NCI-H2171 treated with DMSO at 0.1 percent for 48 hours (cell line): ENCODE measurements around the gene PDZRN4.
"Not testable (repeated sequence)": the region's sequence is repeated elsewhere in the genome, so short reads cannot be mapped to it uniquely, and the experiment has no call there.

Experiments
- DNase-seq: peaks from one replicate; lab custom pipeline; 2025; lab: John Stamatoyannopoulos, UW

The PDZRN4 gene

GRCh38 chr12:41511247-41511646, 323.1 kb downstream of the PDZRN4 start:
- no peak for DNase-seq

- no peak for DNase-seq
Measured at GRCh38 chr12:41512497-41512896, 324.4 kb downstream of the PDZRN4 start.

- no peak for DNase-seq
Measured at GRCh38 chr12:41514021-41514777, 326.1 kb downstream of the PDZRN4 start.

DNA sequence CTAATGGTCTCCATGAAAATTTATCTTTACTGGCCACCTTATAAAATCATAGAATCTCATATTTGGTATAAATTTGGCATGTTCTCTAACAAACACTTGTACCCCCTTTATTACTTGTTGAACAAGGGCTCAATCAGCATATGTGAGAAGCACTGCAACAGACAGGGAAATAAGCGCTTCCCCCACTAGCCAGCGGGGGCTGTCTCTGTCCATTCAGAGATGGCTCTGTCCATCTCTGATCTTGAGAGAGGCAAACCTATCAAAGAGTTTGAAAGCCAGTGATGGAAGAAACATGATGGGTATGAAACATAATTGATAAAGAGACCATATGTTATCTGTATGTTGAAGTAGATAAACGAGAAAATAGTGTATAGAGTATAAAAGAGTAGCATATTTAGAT, 326.8 kb downstream of the PDZRN4 start:
- no peak for DNase-seq

DNA sequence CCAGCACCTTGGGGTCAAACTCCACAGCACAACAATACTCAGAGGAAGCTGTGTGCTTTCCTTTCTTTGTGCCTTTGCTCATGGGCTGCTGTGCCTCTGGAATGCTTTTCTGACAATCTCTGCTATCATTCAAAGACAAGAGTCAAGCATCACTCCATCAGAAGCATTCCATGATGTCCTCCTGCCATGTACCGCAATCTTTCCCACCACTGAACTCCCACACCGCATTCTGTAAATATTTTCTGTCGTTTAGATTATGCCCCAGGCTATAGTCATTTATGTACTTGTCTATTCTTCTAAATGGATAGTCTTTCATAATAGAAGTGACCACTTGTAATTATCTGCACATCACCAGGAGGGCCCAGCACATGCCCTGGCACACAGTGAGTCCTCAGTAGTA, 327.8 kb downstream of the PDZRN4 start:
- no peak for DNase-seq

GRCh38 chr12:41520869-41521268, 332.7 kb downstream of the PDZRN4 start:
- no peak for DNase-seq

DNA sequence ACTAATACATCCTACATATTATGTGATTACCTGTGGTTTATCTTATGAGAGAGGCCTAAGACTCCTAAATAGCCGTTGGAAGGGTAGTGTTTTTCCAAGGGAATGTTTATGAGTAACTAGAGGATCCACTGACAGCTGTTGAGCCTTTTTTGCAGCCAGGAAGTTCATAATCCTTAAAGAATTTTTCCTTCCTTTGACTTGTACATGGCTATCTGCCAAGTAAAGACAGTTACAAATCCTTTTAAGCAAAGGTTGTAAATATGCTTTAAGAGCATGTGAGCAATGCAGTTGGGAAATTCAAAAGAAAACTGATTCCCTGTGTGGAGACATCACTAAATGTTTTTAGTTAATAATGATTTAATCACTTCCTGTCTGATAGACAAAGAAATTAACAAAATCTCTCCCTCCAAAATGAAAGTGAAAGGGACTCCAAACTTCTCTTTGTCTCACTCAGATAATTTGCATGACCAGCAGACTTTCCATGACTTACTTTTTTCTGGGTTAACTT, 333.8 kb downstream of the PDZRN4 start:
- peak; percentile 31 for DNase-seq

DNA sequence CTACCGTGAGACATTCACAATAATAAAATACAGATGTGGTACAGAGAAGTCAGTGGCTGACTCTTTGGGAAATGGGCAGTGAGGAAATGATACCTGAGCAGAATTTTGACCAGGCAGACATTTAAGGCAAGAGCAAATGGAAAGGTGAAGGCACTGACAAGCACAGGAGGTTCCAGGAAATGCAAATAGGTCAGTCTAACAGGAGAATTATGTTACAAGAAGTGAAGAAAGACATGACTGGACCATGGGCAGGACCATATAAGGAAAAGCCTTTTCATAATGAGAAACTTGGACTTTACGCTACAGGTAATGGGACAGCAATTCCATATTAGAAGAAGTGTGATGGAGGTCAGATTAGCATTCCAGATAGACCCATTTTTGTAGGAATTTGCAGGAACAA, 338.9 kb downstream of the PDZRN4 start:
- DNase-seq, result no peak

GRCh38 chr12:41527534-41528116, 339.5 kb downstream of the PDZRN4 start:
- no peak for DNase-seq

DNA sequence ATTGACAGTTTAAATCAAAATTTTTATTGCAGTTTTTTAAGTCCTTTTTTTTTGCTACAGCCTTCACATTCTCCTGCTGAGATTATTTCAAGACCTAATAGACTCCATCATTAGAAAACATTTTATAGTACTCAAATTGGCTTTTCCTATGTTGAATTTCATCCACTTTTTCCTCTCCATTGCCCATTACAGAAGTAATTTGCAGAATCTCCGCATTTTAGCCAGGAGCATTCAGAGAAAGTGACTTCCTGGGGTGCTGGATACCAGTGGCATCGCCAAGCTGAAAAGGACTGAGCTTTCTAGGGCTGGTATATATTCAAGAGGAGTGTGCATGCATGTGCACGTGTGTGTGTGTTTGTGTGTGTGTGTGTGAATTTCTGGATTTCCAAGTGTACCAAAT, 340.8 kb downstream of the PDZRN4 start:
- no peak for DNase-seq

GRCh38 chr12:41530441-41530840, 342.3 kb downstream of the PDZRN4 start:
- no peak for DNase-seq

- DNase-seq, result no peak
Measured at GRCh38 chr12:41531147-41531829, 343.2 kb downstream of the PDZRN4 start.

DNA sequence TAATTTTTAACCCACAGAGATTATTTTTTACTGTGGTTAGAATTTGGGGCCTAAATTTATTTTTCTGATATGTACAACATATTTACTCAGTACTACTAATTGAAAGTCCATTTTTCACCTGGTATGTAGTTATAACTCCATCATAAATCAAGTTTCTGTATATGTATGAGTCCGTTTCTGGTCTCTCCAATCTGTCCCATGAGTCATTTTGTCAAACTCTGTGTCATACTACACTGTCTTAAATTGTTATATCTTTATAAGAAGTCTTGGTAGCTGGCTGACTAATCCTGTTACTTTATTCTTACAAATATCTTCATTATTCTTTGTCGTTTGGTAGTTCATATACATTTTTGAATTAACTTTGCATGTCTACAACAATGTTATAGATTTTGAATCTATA, 344.0 kb downstream of the PDZRN4 start:
- DNase-seq, result no peak

DNA sequence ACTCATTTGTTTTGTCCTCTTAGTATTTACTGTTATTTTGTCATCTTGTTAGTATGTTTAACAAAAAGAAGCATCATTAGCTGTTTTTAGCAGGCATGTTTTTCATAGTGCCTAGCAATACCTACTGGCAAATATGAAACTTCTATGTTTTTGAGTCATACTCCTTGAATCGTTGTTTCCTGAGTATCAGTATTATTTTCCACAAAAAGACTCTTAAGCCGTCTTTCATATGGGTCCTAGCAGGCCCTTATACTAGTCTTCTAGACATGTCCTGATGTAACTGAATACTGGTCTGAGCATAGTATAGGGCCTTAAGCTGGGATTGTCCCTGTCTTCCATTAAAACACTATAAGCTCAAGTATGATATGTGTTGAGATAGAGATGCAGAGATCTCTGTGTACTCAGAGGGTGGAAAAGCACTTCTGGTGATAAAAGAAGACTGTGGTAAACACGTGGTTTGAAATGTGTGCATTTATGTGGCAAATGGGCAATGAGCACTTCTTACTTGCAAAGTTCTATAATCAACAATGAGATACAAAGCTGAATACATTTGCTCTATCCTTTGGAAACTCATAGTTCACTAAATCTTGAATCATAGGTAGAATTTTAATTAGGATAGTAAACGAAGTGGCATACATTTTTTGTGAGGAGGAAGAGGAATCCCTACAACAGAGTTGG, 348.8 kb downstream of the PDZRN4 start:
- no peak for DNase-seq

DNA sequence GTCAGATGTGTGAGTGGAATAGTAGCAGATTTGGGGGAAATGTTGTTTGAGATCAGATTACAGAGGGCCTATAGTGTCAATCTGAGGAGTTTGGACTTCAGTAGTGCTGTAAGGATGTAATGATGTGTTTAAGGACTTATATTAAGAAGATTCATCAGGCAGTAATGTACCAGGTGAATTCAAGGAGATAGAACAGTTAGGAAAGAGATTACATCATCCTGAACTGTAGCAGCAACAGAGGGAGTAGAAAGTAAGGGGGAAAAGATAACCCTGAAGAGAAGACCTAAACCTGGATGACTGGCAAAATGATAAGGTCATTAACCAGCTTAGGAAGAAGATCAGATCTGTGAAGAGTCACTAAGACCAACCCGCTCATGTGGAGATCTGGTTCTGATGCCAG, 349.4 kb downstream of the PDZRN4 start:
- DNase-seq, result no peak

DNA sequence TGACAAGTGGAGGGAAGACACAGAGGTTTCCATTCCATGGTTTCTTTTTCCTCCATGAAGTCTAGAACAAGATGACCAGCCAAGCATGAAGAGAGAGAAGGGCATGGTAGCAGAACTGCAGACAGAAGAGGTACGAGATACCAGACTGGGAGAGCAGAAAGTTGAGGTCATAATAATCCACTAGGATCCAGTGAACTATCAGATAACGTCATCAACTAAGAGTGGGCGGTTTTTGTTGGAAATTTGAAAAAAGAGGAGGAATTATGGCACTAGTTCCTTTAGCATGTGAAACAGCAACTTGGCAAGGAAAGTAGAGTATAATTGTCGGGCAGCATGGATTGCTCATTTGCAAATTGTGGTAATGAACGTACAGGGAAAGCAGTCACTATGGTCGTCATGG, 357.6 kb downstream of the PDZRN4 start:
- DNase-seq, result no peak

DNA sequence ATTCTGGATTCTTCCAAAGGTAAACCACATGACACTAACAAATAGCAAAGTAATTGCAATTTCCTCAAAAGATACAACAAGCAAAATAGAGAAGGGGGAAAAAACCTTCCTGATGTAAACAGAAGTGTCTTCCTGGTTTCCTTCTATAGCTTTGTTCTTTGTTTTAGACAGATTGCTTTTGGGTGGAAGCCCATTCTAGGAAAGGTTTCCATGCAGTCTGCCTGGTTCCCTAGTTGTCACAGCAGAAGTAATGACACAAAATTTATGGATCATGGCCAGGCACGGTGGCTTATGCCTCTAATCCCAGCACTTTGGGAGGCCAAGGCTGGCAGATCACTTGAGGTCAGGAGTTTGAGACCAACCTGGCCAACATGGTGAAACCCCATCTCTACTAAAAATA, 359.0 kb downstream of the PDZRN4 start:
- DNase-seq, result not testable (repeated sequence)

GRCh38 chr12:41548926-41549325, 360.8 kb downstream of the PDZRN4 start:
- DNase-seq, result no peak

- DNase-seq, result peak; percentile 68
Measured at GRCh38 chr12:41552588-41552987, 364.5 kb downstream of the PDZRN4 start.

- DNase-seq, result no peak
Measured at GRCh38 chr12:41556176-41556575, 368.1 kb downstream of the PDZRN4 start.

DNA sequence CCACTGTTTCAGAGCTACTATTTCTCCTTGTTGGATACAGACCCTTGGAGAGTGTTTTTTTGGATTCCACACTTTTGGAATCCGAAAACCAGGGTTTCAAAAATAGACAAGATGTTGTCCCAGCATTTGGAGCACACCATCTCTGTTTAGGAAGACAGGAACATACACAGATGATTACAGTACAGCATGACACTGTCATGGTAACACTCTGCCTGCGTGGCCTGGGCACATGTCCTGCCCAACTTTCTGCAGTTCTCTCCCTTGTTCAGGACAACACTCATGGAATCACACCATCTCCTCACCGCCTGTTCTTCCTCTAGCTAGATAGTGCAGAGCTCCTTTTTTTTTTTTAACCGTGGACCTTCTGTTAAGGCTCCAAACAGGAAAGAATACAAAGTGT, 369.2 kb downstream of the PDZRN4 start:
- no peak for DNase-seq

DNA sequence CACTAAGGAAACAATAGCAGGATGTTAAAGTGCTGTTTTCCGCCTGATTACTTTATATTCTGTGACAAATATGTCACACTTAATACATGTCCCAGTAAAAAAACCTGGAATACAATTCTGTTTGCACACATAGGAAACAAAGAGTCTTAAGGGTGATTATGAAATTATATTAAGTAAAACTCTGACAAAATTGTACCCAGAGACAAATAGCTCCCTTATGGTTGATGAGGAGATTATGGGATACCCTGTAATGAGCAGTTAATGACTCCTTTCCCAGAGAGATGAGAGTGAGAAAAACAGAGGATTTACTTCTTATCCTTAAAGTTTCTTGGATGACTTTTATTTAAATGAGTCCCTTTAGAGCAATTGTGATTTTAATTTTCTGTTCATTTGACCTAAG, 370.6 kb downstream of the PDZRN4 start:
- no peak for DNase-seq

- no peak for DNase-seq
Measured at GRCh38 chr12:41563051-41563450, 374.9 kb downstream of the PDZRN4 start.
